ENCODE results near the gene NCAPH2. TPM values are rescaled to one million over a fixed set of nuclear protein-coding genes. Genes with fewer than 3 reads are reported as not detected.

NCAPH2 gene
- polyA plus RNA-seq, 3 donors = 48.3 to 57.4 (median 56.6) TPM

DNA sequence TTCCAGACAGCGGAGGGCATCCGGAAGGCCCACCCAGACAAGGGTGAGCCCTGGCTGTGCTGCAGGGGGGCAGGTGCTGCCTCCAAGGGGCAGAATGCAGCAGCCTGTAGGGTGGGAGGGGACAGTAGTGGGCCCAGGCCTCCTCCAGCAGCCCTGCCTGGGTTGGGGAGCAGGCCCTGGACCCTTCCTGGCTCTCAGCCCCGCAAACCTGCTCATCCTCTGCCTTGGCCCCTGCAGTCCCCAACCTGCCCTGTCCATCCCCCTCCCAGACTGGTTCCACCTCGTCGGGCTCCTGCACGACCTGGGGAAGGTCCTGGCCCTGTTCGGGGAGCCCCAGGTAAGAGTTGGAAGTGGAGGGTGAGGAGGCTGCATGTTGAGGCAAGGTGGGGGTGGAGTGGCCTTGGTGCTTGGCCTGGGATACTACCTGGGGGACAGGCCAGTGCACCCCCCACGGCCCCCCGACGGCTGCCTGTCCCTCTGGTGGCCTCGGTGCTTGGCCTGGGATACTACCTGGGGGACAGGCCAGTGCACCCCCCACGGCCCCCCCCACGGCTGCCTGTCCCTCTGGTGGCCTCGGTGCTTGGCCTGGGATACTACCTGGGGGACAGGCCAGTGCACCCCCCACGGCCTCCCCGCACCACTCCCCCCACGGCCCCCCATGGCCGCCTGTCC lies 19.9 kb upstream of the NCAPH2 start:
- DNase-seq = no peak

DNA sequence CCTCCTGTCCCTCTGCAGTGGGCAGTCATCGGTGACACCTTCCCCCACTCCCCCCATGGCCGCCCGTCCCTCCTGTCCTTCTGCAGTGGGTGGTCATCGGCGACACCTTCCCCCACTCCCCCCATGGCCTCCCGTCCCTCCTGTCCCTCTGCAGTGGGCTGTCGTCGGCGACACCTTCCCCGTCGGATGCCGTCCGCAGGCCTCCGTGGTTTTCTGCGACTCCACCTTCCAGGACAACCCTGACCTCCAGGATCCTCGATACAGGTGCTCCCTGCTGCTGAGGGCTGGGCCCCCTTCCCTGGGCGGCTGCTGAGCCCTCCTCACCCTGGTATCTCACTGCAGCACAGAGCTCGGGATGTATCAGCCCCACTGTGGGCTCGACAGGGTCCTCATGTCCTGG lies 19.1 kb upstream of the NCAPH2 start:
- DNase-seq = no peak

DNA sequence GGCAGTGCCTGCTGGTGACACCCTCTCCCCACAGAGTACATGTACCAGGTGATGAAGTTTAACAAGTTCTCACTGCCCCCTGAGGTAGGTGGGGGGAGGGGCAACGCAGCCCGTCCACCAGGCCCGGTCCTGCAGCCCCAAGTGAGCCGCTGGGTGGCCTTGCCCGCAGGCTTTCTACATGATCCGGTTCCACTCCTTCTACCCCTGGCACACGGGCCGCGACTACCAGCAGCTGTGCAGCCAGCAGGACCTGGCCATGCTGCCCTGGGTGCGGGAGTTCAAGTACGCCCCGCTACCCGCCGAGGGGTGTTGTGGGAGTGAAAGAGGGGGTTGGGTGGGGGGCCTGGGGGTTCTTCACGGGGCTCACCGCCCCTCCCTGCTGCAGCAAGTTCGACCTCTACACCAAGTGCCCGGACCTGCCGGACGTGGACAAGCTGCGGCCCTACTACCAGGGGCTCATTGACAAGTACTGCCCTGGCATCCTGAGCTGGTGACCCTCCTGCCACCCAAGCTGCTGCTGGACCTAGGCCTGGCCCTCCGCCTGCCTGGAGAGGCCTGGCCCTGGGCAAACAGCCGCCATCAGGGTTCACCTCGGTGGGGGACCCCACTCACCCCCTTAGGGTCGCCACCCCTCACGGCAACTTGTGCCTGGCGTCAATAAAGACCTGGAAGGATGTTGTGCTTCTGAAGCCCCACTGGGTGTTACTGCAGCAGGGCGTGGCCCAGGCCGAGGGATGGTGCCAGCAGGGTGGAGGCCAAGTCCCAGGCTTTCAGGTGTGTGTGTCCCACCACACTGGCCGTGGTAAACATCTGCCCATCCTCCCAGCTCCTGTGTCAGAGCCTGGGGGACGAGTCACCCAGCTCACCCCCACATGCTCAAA lies 18.4 kb upstream of the NCAPH2 start:
- DNase-seq = no peak

DNA sequence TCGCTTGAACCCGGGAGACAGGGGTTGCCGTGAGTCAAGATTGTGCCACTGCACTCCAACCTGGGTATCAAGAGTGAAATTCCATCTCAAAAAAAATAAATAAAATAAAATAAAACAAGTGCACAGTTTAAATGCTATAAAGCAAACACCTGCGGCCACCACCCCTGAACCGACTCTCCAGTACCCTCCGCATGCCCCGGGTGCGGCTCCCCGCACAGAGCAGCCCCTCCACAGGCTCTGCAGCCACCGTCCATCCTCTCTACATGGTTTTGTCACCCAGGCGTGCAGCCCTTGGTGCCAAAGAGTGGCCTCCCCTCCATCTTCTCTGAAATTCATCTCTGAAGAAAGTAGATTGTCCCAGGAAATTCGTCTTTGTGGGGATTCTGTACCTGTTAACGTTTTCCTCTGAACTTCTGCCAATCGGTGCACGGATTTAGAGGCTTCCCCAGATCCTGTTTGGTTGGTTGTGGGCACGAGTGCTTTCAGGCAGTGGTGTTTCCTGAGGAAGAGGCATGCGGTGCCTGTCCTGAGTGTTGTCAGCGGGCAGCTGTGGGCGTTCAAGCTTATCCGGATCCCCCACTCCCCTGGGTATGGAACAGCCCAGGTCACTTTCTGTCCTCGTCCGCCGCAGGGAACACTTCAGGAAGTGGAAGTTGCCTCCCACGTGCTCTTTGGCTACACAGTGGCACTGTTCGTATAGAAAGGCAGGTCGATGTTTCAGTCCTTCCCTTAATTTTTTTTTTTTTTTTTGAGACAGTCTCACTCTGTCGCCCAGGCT lies 17.3 kb upstream of the NCAPH2 start:
- DNase-seq = no peak

DNA sequence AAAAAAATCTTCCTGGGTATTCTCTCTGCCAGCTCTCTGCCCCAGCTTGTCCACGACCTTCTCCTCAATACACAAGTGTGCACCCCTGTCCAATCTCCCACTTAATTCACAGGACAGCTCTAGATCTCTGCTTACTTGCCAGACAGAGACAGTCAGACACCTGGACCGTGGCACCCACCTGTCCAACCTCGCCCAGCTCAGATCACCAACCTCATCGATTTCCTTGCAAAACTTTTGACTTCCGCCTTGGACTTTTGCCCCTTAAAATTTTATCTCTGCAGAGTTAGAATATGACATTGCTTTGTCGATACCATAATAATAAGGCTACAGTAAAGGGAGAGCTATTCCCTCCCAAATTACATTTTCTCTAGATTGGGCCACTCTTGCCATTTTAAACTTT lies 10.9 kb upstream of the NCAPH2 start:
- DNase-seq = no peak

DNA sequence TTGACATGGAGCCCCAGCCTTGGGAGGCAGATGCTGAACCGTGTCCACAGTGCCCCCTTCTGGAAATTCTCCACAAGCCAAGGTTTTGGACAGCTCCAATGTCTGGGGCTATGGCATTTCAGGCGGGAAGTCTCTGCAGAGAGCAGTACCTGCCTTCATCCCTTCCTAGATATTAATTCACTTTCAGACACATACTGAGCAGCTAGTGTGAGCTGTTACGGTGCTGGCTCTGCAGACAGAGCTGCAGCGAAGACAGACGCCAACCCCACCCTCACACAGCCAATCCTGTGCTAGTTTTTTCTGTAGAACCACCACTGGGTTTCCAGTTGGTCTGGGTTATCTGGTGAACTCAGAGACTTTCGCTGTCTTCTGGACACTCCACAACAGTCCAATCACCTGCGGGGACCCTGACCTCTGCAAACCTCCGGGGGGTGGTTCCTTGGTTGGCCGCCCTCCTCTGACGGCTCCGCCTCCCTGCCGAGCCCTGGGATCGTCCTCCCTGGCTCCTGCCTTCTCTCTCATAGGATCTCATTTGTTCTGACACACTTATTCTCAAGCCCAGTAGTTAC lies 9.6 kb upstream of the NCAPH2 start:
- DNase-seq = no peak

DNA sequence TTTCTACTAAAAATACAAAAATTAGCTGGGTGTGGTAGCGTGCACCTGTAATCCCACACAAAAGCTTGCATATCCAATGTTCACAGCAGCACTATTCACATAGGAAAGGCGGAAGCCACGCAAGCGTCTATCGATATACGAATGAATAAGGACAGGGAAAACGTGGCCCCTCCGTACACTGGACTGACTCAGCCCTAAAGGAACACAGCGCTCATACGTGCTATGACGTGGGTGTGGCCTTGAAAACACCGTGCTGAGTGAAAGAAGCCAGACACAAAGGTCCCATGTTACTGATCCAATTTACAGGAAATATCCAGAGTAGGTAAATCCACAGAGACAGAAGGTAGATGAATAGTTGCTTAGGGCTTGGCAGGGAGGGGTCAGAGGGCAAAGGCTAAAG lies 7.6 kb upstream of the NCAPH2 start:
- no peak for DNase-seq

DNA sequence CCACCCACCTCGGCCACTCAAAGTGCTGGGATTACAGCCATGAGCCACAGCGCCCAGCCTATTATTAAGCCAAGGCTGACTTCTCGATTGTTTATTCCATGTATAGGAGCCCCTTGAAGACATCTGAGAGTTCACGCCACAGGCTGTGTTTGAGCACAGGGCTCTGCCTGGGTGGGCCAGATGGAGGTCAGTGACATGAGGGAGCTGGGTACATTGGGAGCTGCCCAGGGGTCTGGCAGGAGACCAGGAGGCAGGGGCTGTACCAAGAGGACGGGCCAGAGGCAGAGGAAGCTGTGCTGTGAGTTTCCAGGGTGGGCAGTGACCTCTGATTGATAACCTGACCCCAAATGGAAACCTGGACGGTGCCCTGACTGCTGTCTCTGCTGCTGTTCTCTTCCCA lies 5.9 kb upstream of the NCAPH2 start:
- no peak for DNase-seq

DNA sequence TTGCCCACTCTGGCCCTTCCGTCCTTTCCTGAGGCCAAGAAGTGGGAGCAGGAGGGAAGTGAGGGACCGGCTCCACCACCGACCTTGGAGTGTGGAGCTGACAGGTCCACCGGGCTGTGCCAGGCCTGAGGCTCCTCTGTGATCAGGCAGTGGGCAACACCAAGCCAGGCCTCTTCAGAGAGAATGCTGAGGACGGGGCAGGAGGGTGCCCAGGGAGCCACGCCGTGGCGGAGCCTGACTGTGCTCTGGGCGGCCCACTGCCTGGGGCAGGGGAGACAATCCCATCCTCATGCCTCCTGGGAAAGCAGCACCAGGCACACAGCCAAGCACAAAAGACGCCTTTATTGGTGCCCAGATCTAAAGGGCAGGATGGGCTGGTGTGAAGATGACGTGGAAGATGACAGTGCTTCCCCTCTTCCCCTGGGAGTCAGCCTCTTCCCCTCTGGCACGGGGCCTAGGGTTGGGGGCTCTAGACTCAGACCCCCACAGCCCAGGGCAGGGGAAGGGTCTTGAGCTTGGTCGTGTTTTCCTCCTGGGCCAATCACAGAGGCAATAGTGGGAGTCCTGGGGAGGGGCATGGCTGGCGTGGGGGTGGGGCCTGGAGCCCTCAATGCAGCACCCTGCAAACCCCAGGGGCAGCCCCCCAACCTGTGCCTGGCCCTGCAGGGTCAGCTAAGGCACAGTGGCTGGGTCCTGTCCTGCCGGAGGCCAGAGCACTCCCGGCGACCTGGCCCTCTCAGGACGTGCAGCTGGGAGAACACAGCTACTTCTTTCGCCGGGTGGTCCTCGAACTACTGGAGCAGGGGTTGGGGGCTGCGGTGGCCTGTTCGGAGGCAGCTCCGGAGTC lies 5.2 kb upstream of the NCAPH2 start:
- no peak for DNase-seq

DNA sequence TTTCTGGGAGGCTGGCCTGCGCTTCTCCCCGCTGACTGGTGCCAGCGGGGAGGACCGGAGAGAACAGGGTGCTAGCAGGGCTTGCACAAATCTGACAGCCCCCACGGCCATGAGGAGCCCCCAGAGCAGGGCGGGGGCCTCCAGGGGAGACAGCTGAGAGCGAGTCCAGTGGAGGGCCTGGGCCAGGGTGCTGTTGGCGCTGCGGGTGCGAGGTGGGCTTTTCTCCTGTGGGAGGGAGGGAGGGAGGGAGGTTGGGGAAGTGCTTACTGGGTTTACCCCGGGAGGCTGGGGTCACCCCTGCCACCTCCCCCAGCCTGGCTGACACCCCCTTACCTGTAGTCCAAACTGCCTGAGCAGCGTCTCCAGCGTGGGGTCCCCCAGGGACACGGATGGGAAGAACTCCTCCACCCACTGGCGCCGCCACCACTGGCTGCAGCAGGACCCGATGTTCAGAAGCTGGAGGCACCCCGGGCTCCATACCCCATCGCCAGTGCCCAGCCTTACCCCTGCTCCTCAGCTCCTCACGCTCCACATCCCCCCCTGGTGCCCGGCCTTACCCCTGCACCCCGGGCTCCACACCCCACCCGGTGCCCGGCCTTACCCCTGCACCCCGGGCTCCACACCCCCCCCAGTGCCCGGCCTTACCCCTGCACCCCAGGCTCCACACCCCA lies 4.4 kb upstream of the NCAPH2 start:
- DNase-seq = no peak

DNA sequence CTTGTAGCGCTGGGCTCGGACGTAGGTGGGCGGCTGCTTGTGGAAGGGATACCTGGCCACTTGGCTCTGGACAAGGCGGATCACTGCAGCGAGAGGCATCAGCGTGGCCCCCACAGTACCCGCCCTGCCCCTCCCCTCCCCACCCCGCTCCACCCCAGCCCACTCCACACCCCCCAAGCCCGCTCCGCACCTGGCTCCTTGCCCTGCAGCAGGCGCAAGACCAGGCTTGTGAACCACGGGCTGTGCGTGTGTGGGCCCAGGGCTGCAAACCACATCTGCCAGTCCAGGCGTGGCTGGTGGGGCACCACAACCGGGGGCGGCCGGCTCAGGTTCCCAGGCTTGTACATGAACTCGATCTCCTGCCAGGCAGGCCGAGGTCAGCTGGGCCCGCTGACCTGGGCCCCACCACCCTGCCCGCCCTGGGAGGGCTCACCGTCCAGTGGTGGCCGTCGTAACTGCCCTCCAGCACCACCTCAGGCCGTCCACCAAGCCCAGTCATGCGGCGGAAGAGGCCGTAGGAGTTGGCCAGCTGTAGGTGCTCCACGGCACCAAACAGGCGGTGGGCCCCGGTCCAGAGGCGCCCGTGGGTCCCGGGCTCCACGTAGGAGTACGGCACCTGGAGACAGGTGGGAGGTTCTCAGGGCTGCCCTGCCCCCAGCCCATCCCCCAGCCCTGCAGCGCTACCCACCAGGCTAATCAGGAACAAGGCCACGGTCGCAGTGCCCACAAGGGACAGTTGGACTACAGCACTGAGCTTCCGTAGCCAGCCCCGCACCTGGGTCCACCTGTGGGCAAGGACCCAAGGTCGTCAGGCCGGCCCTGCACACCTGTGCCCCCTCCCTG lies 3.4 kb upstream of the NCAPH2 start:
- DNase-seq = no peak

DNA sequence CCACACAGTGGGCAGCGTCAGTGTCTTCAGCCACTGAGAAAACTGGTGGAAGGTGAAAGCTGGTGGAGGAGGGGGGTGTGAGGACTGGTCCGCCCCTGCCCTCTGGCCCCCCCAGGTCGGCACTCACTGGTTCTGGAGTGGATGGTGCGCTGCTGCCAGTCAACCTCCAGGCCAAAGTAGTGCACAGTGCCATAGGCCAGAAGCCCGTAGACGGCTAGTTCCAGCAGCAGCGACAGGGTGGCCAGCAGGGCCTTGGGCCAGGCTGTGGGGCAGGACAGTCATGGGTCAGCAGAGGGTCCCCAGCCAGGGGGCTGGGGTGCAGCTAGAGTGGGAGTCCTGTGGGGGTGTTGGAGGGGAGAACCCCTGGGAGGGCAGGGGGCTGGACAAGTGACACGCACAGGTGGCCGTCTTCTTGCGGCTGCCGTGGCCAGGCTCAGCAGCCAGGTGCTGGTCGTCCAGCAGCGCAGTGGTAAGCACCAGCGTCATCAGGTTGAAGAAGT lies 2.7 kb upstream of the NCAPH2 start:
- no peak for DNase-seq

DNA sequence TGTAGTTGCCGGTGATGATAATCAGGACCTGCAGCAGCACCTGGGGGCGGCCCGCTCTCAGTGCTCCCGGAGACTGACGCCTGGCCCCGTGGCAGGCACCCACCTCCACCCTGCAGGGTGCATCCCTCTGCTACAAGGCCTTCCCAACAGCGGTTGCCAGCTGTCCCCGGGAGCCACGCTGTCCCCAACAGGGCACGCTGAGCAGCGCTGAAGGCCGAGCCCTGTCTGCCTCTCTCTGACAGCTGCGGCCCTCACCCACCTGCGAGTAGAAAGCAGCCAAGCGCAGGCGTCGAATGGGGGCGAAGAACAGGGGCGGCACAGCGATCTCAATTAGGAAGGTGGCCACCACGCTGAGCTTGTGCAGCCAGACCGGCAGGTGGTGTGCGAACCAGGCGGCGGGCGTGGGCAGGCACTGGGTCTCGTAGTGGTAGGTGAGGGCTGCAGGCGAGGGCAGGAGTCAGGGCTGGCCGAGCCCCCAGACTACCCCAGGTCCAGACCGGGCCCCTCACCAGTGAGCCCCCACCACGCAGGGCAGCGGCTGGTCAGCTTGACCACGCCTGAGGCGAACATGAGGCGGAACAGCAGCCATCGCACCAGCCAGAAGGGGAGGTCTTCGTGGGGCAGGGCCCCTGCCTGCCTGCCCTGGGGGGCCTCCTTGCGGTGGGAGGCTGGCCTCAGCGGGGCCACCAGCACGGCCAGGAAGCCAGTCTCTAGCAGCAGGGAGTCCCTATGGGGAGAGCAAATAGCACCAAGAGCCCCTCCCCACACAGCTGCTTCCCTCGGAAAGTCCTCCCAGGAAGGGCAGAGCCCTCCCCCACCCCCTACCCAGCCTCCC lies 2.0 kb upstream of the NCAPH2 start:
- no peak for DNase-seq

DNA sequence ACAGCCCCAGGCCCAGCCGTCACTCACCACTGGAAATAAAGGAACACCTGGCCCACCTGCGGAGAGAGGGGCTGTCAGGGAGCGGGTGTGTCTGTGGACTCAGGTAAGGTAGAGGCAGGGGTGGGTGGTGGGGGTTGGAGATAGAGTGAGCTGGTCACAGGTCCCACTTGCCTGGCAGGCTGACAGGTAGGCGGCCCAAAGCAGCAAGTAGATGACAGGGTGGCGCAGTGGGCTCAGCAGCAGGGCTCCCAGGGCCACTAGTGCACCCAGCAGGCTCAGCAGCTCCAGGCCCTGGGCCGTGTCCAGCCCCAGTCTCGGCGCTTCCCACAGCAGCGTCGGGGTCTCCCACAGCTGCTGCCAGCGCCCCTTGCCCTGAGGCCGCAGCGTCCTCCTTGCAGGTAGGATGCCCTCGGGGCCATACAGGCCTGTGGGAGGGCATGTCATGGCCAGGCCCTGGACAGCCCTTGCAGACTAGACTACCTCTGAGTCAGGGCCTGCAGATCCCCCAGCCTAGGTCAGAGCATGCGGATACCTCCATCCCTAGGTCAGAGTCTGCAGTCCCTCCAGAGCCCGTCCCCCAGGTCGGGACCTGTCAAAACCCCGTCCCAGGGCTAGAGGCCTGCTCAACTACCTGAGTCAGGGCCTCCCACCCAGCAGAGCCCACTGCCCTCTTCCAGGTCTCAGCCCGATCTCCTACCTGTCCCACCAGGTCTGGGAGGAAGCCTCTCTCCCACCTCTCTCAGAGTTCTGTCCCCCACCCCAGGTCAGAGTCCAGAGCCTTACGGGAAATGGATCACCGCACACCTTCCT lies 1.2 kb upstream of the NCAPH2 start:
- DNase-seq = no peak

DNA sequence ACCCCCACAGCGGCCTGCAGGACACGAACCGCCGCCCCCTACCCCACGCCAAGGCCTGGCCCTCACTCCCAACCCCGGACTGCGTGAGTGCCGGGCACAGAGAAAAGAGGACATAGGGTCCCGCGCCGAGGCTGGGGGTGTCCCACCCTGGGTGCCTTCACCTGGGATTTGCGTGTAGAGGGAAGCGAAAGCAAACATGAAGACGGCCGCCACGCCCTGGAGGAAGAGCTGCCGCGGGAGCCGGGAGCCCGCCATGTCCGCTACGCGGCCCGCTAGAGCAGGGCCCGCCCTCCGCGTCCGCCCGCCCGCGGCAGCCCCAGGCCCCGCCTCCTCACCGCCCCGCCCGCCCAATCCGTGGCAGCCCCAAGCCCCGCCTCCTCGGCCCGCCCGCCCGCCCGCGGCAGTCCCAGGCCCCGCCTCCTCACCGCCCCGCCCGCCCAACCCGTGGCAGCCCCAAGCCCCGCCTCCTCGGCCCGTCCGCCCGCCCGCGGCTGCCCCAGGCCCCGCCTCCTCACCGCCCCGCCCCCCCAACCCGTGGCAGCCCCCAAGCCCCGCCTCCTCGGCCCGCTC lies 518 bp upstream of the NCAPH2 start, which contains the start of gene LMF2:
Gene LMF2, minus strand, starts transcription at position 282 of the 570 bp plus-strand sequence. Its CDS starts 27 bp downstream, at position 255.
- no peak for DNase-seq

DNA sequence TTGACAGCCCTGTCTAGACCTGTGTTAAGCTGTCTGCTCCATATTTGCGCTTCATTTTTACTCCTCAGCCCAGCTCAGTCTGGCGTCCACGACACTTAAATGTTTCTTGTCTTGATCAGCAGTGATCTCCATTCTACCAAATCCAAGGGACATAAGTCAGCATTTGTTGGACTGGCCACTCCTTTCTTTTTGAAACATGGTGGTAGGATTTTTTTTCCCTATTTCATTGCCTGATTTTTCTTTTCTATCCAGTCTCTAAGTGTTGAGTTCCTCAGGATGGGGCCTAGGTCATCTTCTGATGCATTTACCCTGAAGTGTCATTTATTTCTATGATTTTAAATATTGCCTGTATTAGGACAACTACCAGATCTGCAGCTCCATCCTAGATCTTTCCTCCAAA lies 873 bp downstream of the NCAPH2 start:
- no peak for DNase-seq

DNA sequence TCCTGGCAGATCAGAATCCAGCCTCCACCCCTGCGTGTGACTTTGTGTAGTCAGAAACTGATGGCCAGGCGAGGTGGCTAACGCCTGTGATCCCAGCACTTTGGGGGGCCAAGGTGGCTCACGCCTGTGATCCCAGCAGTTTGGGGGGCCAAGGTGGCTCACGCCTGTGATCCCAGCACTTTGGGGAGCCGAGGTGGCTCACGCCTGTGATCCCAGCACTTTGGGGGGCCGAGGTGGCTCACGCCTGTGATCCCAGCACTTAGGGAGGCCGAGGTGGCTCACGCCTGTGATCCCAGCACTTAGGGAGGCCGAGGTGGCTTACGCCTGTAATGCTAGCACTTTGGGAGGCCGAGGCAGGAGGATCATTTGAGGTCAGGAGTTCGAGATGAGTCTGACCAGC lies 5.2 kb downstream of the NCAPH2 start:
- DNase-seq = no peak
